ENCODE data around the gene PGLYRP2. TPM values are rescaled to one million over a fixed set of nuclear protein-coding genes. Genes with fewer than 3 reads are reported as not detected.

PGLYRP2 gene
- total and polyA plus RNA-seq, 2 of the 13 experiments (the other 11 are each of a cell fraction or from before 2014, with no cell fraction given) = 0.04 to 1.0 TPM

GRCh38 chr19:15456441-15456840 is 22.9 kb downstream of the PGLYRP2 start:
- Histone ChIP-seq H4K20me1 (ENCODE audit: insufficient read depth, low read length) (no peaks in the 10 kb centered on the region), H3K9me3 (ENCODE audit: low read length) (no peaks in the 10 kb centered on the region), H3K27me3 (ENCODE audit: control insufficient read depth in 1 of 2, insufficient read depth in 2 of 2, low read length in 2 of 2) (no peaks in the 10 kb centered on the region; a peak in 1 of 5 replicates), H3K36me3 (replicated peaks in 1 of 2; ENCODE audit: control insufficient read depth in 1 of 2, insufficient read depth in 2 of 2, low read length in 2 of 2) (no peaks in the 10 kb centered on the region), H3K4me1 (ENCODE audit: insufficient read depth, low read length) (peaks cover 22% of the 10 kb centered on the region), H3K9ac (ENCODE audit: insufficient read depth, low read depth, low read length) (no peak overlapping the region), H3K4me2 (ENCODE audit: low read depth, low read length) (no peak overlapping the region), H3K79me2 (ENCODE audit: insufficient read depth, low read length) (no peaks in the 10 kb centered on the region), H3K27ac (ENCODE audit: extremely low read length, insufficient read depth, low read length) (no peak overlapping the region), H2AFZ (ENCODE audit: low read length) (no peak overlapping the region), H3K4me3 (replicated peaks in 1 of 3; ENCODE audit: insufficient read depth in 1 of 3, low read depth in 2 of 3, low read length in 3 of 3) (no peak overlapping the region)
- ATAC-seq (no peak), DNase-seq (ENCODE audit: low spot score) (no peak), FAIRE-seq (no peak)
- in situ Hi-C loops (cut with HindIII; ENCODE audit: extremely low pct_ligation_motif_present, low pct_unique_long_range_greater_than_20kb) (no loop called here), intact Hi-C loops (cut with micrococcal nuclease; ENCODE audit: unreplicated experiment) (no loop called here)
- POLR2A ChIA-PET = no interaction called here
- WGBS (ENCODE audit: low lambda C conversion rate) = 61% methylated on average over 5 of the region's 14 CpGs
- TF ChIP-seq SUZ12 (IDR thresholded peaks at IDR 0.05; ENCODE audit: low read depth, low read length) (no peak), ZBTB21 (CRISPR knock-in tag; IDR thresholded peaks at IDR 0.05) (no peak)
- TF ChIP-seq, protein P1, sequence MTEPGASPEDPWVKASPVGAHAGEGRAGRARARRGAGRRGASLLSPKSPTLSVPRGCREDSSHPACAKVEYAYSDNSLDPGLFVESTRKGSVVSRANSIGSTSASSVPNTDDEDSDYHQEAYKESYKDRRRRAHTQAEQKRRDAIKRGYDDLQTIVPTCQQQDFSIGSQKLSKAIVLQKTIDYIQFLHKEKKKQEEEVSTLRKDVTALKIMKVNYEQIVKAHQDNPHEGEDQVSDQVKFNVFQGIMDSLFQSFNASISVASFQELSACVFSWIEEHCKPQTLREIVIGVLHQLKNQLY (CRISPR knock-in tag; IDR thresholded peaks at IDR 0.05) = no peak
- BruUV-seq (replicated peaks) = no TSS peak
- CTCF ChIA-PET (ENCODE audit: low intra/inter-chr PET ratio, low total read pairs) = no interaction called here

DNA sequence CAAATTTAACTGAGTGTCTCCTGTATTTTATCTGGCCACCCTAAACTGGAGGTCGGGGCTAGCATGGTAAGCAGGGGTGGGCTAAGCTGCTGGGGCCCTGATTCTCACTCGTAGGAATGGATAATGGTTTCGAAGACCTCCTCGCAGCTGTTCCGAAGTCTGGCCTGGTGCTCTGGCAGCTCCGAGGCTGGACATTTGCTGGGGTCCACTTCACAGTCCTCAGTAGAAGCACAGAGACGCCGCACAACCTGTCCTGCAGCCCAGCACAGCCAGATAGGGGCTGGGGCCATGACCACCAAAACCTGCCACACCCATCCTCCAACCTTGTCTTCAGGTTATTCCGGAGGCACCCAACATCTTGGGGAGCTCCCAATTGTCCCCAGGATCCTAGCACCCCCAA is 23.3 kb downstream of the PGLYRP2 start:
- ChIA-PET POLR2A (no interaction called here), CTCF (ENCODE audit: low intra/inter-chr PET ratio, low total read pairs) (no interaction called here)
- in situ Hi-C loops (cut with HindIII; ENCODE audit: extremely low pct_ligation_motif_present, low pct_unique_long_range_greater_than_20kb) (no loop called here), intact Hi-C loops (cut with micrococcal nuclease; ENCODE audit: unreplicated experiment) (no loop called here)
- H3K9me3 ChIP-seq (ENCODE audit: low read length) = no peaks in the 10 kb centered on the region
- ATAC-seq (no peak), DNase-seq (ENCODE audit: low spot score) (no peak), FAIRE-seq (no peak)
- H3K79me2 ChIP-seq (ENCODE audit: insufficient read depth, low read length) = no peaks in the 10 kb centered on the region
- no peak overlapping the region for H3K9ac ChIP-seq (ENCODE audit: insufficient read depth, low read depth, low read length)
- H3K27me3 ChIP-seq (ENCODE audit: control insufficient read depth in 1 of 2, insufficient read depth in 2 of 2, low read length in 2 of 2) = no peaks in the 10 kb centered on the region; a peak in 1 of 5 replicates
- 66% methylated on average over 5 of the region's 9 CpGs for WGBS (ENCODE audit: low lambda C conversion rate)
- H3K4me1 ChIP-seq (ENCODE audit: insufficient read depth, low read length) = peaks cover 22% of the 10 kb centered on the region
- no TSS peak for BruUV-seq (replicated peaks)
- H4K20me1 ChIP-seq (ENCODE audit: insufficient read depth, low read length) = no peaks in the 10 kb centered on the region
- peak; percentile 66; the same call in 1 of the 2 replicates for TF ChIP-seq ZNF768 (CRISPR knock-in tag; IDR thresholded peaks at IDR 0.05)
- TF ChIP-seq JDP2 (CRISPR knock-in tag; IDR thresholded peaks at IDR 0.05; ENCODE audit: borderline replicate concordance) = no peak
- no peak overlapping the region for H2AFZ ChIP-seq (ENCODE audit: low read length)
- H3K27ac ChIP-seq (ENCODE audit: extremely low read length, insufficient read depth, low read length) = no peak overlapping the region
- no peak overlapping the region for H3K4me2 ChIP-seq (ENCODE audit: low read depth, low read length)
- no peaks in the 10 kb centered on the region for H3K36me3 ChIP-seq (replicated peaks in 1 of 2; ENCODE audit: control insufficient read depth in 1 of 2, insufficient read depth in 2 of 2, low read length in 2 of 2)
- no peak overlapping the region for H3K4me3 ChIP-seq (replicated peaks in 1 of 3; ENCODE audit: insufficient read depth in 1 of 3, low read depth in 2 of 3, low read length in 3 of 3)
